ENCODE measurements around the gene CD300E.

CD300E gene

GRCh38 chr17:74561586-74561985 lies 62.0 kb downstream of the CD300E start:
- DNase-seq: no peak
